ENCODE results near the gene LCN9.

- TF ChIP-seq SRF (CRISPR knock-in tag; IDR thresholded peaks at IDR 0.05) (no peak), POLR2AphosphoS5 (IDR thresholded peaks at IDR 0.05; ENCODE audit: control insufficient read depth, insufficient read depth, low read depth, low read length) (no peak), TAF1 (IDR thresholded peaks at IDR 0.05; ENCODE audit: control insufficient read depth, extremely low read depth, insufficient read depth, low read length, severe bottlenecking) (no peak), IRF2 (CRISPR knock-in tag; IDR thresholded peaks at IDR 0.05) (no peak), USF2 (CRISPR knock-in tag; IDR thresholded peaks at IDR 0.05) (no peak), TEAD4 (IDR thresholded peaks at IDR 0.05; ENCODE audit: low read length) (no peak), TEAD4 (CRISPR knock-in tag; IDR thresholded peaks at IDR 0.05; ENCODE audit: borderline replicate concordance) (no peak), EGR1 (conservative IDR thresholded peaks at IDR 0.05) (no peak), MTA3 (IDR thresholded peaks at IDR 0.05; ENCODE audit: borderline replicate concordance) (no peak)
- TF ChIP-seq, protein P1, sequence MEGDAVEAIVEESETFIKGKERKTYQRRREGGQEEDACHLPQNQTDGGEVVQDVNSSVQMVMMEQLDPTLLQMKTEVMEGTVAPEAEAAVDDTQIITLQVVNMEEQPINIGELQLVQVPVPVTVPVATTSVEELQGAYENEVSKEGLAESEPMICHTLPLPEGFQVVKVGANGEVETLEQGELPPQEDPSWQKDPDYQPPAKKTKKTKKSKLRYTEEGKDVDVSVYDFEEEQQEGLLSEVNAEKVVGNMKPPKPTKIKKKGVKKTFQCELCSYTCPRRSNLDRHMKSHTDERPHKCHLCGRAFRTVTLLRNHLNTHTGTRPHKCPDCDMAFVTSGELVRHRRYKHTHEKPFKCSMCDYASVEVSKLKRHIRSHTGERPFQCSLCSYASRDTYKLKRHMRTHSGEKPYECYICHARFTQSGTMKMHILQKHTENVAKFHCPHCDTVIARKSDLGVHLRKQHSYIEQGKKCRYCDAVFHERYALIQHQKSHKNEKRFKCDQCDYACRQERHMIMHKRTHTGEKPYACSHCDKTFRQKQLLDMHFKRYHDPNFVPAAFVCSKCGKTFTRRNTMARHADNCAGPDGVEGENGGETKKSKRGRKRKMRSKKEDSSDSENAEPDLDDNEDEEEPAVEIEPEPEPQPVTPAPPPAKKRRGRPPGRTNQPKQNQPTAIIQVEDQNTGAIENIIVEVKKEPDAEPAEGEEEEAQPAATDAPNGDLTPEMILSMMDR (IDR thresholded peaks at IDR 0.05 in 2 of 3, conservative IDR thresholded peaks at IDR 0.05 in 1 of 3; ENCODE audit: insufficient read depth in 2 of 3, low read depth in 1 of 3, low read length in 3 of 3): no peak
Measured at GRCh38 chr9:135639196-135639595, 23.9 kb upstream of the LCN9 start, which contains the start of gene GLT6D1.

Measured in K562 (cell line).